Panc1 (cell line): Measurements from ENCODE around the gene GRAMD1A. TPM values are rescaled to one million over a fixed set of nuclear protein-coding genes. Genes with fewer than 3 reads are reported as not detected.

Source experiments
- ATAC-seq: fragments of 200-7000 bp; cut with Tn5 transposase; 2 replicates; pipeline ENCODE4 v1.9.1; 2020; ENCODE audit warnings: mild to moderate bottlenecking, moderate library complexity
- BruUV-seq: library from RNA; stranded (reverse); fragments of 400-500 nt; replicated peaks from 2 replicates; lab custom pipeline; 2021; lab: Mats Ljungman, UMichigan
- CTCF ChIA-PET: fragments of 300-600 bp; sonication (Branson Sonifier 250); formaldehyde crosslinking; loops from one replicate; lab custom pipeline; 2022; ENCODE audit warnings: antibody characterized with exemption; lab: Charles Lee
- POLR2A ChIA-PET: fragments of 300-600 bp; sonication (Branson Sonifier 250); formaldehyde crosslinking; loops from one replicate; lab custom pipeline; 2022; ENCODE audit warnings: antibody characterized with exemption; lab: Charles Lee
- DNase-seq: peaks from one replicate; pipeline ENCODE4 v3.0.0-alpha.2; 2010; ENCODE audit warnings: low read depth, low spot score
- H3K27ac ChIP-seq: 2 replicates; pipeline ENCODE4 v1.5.1; 2011; ENCODE audit warnings: mild to moderate bottlenecking, low read length, inconsistent platforms
- H3K27me3 ChIP-seq: fragments of 200-500 bp; sonication (Bioruptor generic); 2 replicates; pipeline ENCODE4 v1.6.0; 2014; ENCODE audit warnings: low read length, inconsistent platforms; ENCODE audit not compliant: control insufficient read depth, insufficient read depth
- H3K36me3 ChIP-seq: fragments of 200-500 bp; sonication (Bioruptor generic); 2 replicates; pipeline ENCODE4 v1.5.1; 2014; ENCODE audit warnings: inconsistent platforms, mild to moderate bottlenecking, low read length, moderate library complexity; ENCODE audit not compliant: control insufficient read depth, insufficient read depth
- H3K4me1 ChIP-seq: 2 replicates; pipeline ENCODE4 v1.5.1; 2011; ENCODE audit warnings: inconsistent platforms, mild to moderate bottlenecking, low read length, moderate library complexity; ENCODE audit not compliant: control insufficient read depth, insufficient read depth
- H3K4me3 ChIP-seq, 2 experiments: 2 replicates each; pipeline ENCODE4 v1.5.1; 2011 to 2012; ENCODE audit warnings: low read depth in 2 of 2, low read length in 2 of 2, mild to moderate bottlenecking in 2 of 2, inconsistent platforms in 1 of 2, moderate library complexity in 1 of 2
- H3K9me3 ChIP-seq: fragments of 200-500 bp; sonication (Bioruptor generic); 2 replicates; pipeline ENCODE4 v1.5.1; 2014; ENCODE audit warnings: low read depth, mild to moderate bottlenecking, inconsistent platforms, low read length, moderate library complexity; ENCODE audit not compliant: control insufficient read depth, insufficient read depth
- CTCF ChIP-seq: fragments of 450-650 bp; IDR thresholded peaks from 2 replicates; pipeline ENCODE4 v1.5.1; 2017; ENCODE audit warnings: mild to moderate bottlenecking
- POLR2AphosphoS5 ChIP-seq: IDR thresholded peaks from 2 replicates; pipeline ENCODE4 v1.6.1; 2012; ENCODE audit warnings: mild to moderate bottlenecking, low read depth, low read length, moderate library complexity
- REST ChIP-seq, 2 experiments: IDR thresholded peaks; 2 replicates each; pipeline ENCODE4 v1.6.1; 2011 to 2012; ENCODE audit warnings: low read depth in 2 of 2, control low read depth in 1 of 2, low read length in 1 of 2, mild to moderate bottlenecking in 1 of 2, moderate library complexity in 1 of 2; ENCODE audit not compliant: insufficient read depth in 1 of 2
- SIN3A ChIP-seq: IDR thresholded peaks from 2 replicates; pipeline ENCODE4 v1.6.1; 2012; ENCODE audit warnings: low read depth, mild to moderate bottlenecking, low read length, moderate library complexity, borderline replicate concordance; ENCODE audit not compliant: insufficient read depth
- TCF7L2 ChIP-seq: IDR thresholded peaks from 2 replicates; pipeline ENCODE4 v1.6.1; 2011; ENCODE audit warnings: mild to moderate bottlenecking, low read depth, low read length, inconsistent platforms
- in situ Hi-C: cut with HindIII; loops from 2 replicates; pipeline ENCODE4 v1.10.0; 2016; ENCODE audit warnings: low sequenced_read_pairs, low pct_unique_long_range_greater_than_20kb
- intact Hi-C: fragments of 100-400 bp; cut with micrococcal nuclease; formaldehyde crosslinking; loops from one replicate; pipeline ENCODE4 v1.10.0; 2022; ENCODE audit not compliant: unreplicated experiment
- total RNA-seq: library from RNA; stranded (reverse); gene quantifications from one replicate; pipeline ENCODE4 v1.2.1, GENCODE V29; 2021; ENCODE audit not compliant: unreplicated experiment

The GRAMD1A gene
- total RNA-seq, 1 experiment from 2014 or later, result 69.9 TPM

GRCh38 chr19:35000338-35000646 lies 169 bp downstream of the GRAMD1A start:
- no TSS peak for BruUV-seq
- Histone ChIP-seq H3K4me1 (peaks cover 12% of the 10 kb centered on the region), H3K27me3 (no peaks in the 10 kb centered on the region), H3K9me3 (no peaks in the 10 kb centered on the region), H3K36me3 (no peaks in the 10 kb centered on the region), H3K27ac (no peak overlapping the region), H3K4me3 (peak overlapping the region; percentile 56 to 87)
- intact Hi-C loops (no loop called here), in situ Hi-C loops (no loop called here)
- POLR2A ChIA-PET, result no interaction called here
- no peak for ATAC-seq
- no peak for TF ChIP-seq REST (IDR thresholded peaks at IDR 0.05; ENCODE audit: insufficient read depth in 1 of 2, low read depth in 2 of 2, low read length in 1 of 2)
- TF ChIP-seq TCF7L2, result no peak
- no peak for TF ChIP-seq SIN3A
- TF ChIP-seq CTCF, result no peak
- no peak for TF ChIP-seq POLR2AphosphoS5
- DNase-seq, result no peak
- CTCF ChIA-PET, result no interaction called here

GRCh38 chr19:35000647-35001501 lies 751 bp downstream of the GRAMD1A start:
- Histone ChIP-seq H3K27ac (peak overlapping the region; percentile 75), H3K4me1 (peaks cover 13% of the 10 kb centered on the region; the same call in 1 of the 2 replicates), H3K4me3 (peak overlapping the region; percentile 56 to 87), H3K36me3 (no peaks in the 10 kb centered on the region), H3K27me3 (no peaks in the 10 kb centered on the region), H3K9me3 (no peaks in the 10 kb centered on the region)
- BruUV-seq, result TSS peak; percentile 60
- no peak for DNase-seq
- intact Hi-C loops, result no loop called here
- in situ Hi-C loops, result no loop called here
- ATAC-seq, result peak; percentile 30
- CTCF ChIA-PET, result no interaction called here
- POLR2A ChIA-PET, result no interaction called here
- TF ChIP-seq TCF7L2, result no peak
- no peak for TF ChIP-seq POLR2AphosphoS5
- TF ChIP-seq REST (IDR thresholded peaks at IDR 0.05; ENCODE audit: insufficient read depth in 1 of 2, low read depth in 2 of 2, low read length in 1 of 2), result no peak
- TF ChIP-seq SIN3A, result no peak
- no peak for TF ChIP-seq CTCF
